ENCODE measurements around the gene ZNF580. TPM values are rescaled to one million over a fixed set of nuclear protein-coding genes. Genes with fewer than 3 reads are reported as not detected.

ZNF580 gene
- polyA plus RNA-seq, 3 donors, result 9.7 to 46.5 (median 10.7) TPM

DNA sequence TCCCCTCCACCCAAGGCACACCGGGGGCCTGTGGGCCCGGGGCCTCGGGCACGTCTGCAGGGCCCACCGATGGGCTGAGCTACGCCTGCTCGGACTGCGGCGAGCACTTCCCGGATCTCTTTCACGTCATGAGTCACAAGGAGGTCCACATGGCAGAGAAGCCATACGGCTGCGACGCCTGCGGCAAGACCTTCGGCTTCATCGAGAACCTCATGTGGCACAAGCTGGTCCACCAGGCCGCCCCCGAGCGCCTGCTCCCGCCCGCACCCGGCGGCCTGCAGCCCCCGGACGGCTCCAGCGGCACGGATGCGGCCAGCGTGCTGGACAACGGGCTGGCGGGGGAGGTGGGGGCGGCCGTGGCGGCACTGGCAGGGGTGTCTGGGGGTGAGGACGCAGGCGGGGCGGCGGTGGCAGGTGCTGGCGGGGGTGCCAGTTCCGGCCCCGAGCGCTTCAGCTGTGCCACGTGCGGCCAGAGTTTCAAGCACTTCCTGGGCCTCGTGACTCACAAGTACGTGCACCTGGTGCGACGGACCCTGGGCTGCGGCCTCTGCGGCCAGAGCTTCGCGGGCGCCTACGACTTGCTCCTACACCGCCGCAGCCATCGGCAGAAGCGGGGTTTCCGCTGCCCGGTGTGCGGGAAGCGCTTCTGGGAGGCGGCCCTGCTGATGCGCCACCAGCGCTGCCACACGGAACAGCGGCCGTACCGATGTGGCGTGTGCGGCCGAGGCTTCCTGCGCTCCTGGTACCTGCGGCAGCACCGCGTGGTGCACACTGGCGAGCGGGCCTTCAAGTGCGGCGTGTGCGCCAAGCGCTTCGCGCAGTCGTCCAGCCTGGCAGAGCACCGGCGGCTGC is 25.0 kb upstream of the ZNF580 start:
- Histone ChIP-seq H3K4me1 (ENCODE audit: control insufficient read depth in 1 of 2, insufficient read depth in 2 of 2, low read length in 2 of 2) (peaks cover 51 to 55% of the 10 kb centered on the region in 2 donors), H3K4me2 (replicated peaks; ENCODE audit: extremely low read depth, low read length, poor library complexity, severe bottlenecking) (no peak overlapping the region), H3K9ac (ENCODE audit: insufficient read depth, low read length, poor library complexity, severe bottlenecking) (no peak overlapping the region), H3K27me3 (ENCODE audit: control insufficient read depth in 2 of 2, insufficient read depth in 2 of 2, low read length in 2 of 2) (no peaks in the 10 kb centered on the region), H3K27ac (ENCODE audit: low read depth in 1 of 2, low read length in 2 of 2) (no peak overlapping the region), H3K4me3 (replicated peaks in 1 of 3; ENCODE audit: low read depth in 2 of 3, low read length in 3 of 3) (no peak overlapping the region), H4K20me1 (ENCODE audit: insufficient read depth, low read length) (peaks cover 25% of the 10 kb centered on the region), H3K36me3 (replicated peaks in 1 of 2; ENCODE audit: control insufficient read depth in 1 of 2, insufficient read depth in 2 of 2, low read length in 2 of 2) (peaks cover 16 to 26% of the 10 kb centered on the region in 2 donors), H2AFZ (ENCODE audit: insufficient read depth, low read depth, low read length, poor library complexity, severe bottlenecking) (no peak overlapping the region), H3K79me2 (ENCODE audit: insufficient read depth, low read length) (peaks cover 44% of the 10 kb centered on the region), H3K9me3 (replicated peaks in 1 of 2; ENCODE audit: control insufficient read depth in 1 of 2, insufficient read depth in 1 of 2, low read length in 2 of 2) (no peaks in the 10 kb centered on the region)
- DNase-seq, result no peak
- no peak overlapping the region for H3K27ac Mint-ChIP-seq
- TF ChIP-seq, protein P1, sequence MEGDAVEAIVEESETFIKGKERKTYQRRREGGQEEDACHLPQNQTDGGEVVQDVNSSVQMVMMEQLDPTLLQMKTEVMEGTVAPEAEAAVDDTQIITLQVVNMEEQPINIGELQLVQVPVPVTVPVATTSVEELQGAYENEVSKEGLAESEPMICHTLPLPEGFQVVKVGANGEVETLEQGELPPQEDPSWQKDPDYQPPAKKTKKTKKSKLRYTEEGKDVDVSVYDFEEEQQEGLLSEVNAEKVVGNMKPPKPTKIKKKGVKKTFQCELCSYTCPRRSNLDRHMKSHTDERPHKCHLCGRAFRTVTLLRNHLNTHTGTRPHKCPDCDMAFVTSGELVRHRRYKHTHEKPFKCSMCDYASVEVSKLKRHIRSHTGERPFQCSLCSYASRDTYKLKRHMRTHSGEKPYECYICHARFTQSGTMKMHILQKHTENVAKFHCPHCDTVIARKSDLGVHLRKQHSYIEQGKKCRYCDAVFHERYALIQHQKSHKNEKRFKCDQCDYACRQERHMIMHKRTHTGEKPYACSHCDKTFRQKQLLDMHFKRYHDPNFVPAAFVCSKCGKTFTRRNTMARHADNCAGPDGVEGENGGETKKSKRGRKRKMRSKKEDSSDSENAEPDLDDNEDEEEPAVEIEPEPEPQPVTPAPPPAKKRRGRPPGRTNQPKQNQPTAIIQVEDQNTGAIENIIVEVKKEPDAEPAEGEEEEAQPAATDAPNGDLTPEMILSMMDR (IDR thresholded peaks at IDR 0.05), result no peak
- peaks cover 0 to 2% (median 0%) of the 10 kb centered on the region in 3 donors for H3K27me3 Mint-ChIP-seq (ENCODE audit: low read depth in 3 of 3)
- peaks cover 59% of the 10 kb centered on the region for H3K4me1 Mint-ChIP-seq
- H3K9me3 Mint-ChIP-seq, result peaks cover 0 to 2% (median 2%) of the 10 kb centered on the region in 7 donors
- no peak overlapping the region for H3K4me3 Mint-ChIP-seq
- peaks cover 29 to 49% of the 10 kb centered on the region in 2 donors for H3K36me3 Mint-ChIP-seq
- intact Hi-C loops (cut with micrococcal nuclease), result no loop called here
- 96% methylated on average over 82 of the region's 88 CpGs for WGBS (ENCODE audit: insufficient coverage)

DNA sequence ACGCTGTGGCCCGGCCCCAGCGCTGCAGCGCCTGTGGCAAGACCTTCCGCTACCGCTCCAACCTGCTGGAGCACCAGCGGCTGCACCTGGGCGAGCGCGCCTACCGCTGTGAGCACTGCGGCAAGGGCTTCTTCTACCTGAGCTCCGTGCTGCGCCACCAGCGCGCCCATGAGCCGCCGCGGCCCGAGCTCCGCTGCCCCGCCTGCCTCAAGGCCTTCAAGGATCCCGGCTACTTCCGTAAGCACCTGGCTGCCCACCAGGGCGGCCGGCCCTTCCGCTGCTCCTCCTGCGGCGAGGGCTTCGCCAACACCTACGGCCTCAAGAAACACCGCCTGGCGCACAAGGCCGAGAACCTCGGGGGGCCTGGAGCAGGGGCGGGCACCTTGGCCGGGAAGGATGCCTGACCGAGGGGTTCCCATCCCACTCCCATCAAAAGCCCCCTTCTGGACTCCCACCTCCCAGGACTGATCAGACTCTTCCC is 24.4 kb upstream of the ZNF580 start:
- H3K9ac ChIP-seq (ENCODE audit: insufficient read depth, low read length, poor library complexity, severe bottlenecking), result no peak overlapping the region
- no peaks in the 10 kb centered on the region for H3K9me3 ChIP-seq (replicated peaks in 1 of 2; ENCODE audit: control insufficient read depth in 1 of 2, insufficient read depth in 1 of 2, low read length in 2 of 2)
- H3K27me3 ChIP-seq (ENCODE audit: control insufficient read depth in 2 of 2, insufficient read depth in 2 of 2, low read length in 2 of 2), result no peaks in the 10 kb centered on the region
- Mint-ChIP-seq H3K36me3 (peaks cover 28 to 50% of the 10 kb centered on the region in 2 donors), H3K4me1 (peaks cover 59% of the 10 kb centered on the region), H3K4me3 (no peak overlapping the region), H3K27ac (no peak overlapping the region), H3K9me3 (peaks cover 0 to 2% (median 2%) of the 10 kb centered on the region in 7 donors), H3K27me3 (ENCODE audit: low read depth in 3 of 3) (peaks cover 0 to 4% (median 0%) of the 10 kb centered on the region in 3 donors)
- peaks cover 16 to 25% of the 10 kb centered on the region in 2 donors for H3K36me3 ChIP-seq (replicated peaks in 1 of 2; ENCODE audit: control insufficient read depth in 1 of 2, insufficient read depth in 2 of 2, low read length in 2 of 2)
- peaks cover 20% of the 10 kb centered on the region for H4K20me1 ChIP-seq (ENCODE audit: insufficient read depth, low read length)
- H3K4me1 ChIP-seq (ENCODE audit: control insufficient read depth in 1 of 2, insufficient read depth in 2 of 2, low read length in 2 of 2), result peaks cover 55 to 57% of the 10 kb centered on the region in 2 donors
- no peak for DNase-seq
- H2AFZ ChIP-seq (ENCODE audit: insufficient read depth, low read depth, low read length, poor library complexity, severe bottlenecking), result no peak overlapping the region
- H3K4me2 ChIP-seq (replicated peaks; ENCODE audit: extremely low read depth, low read length, poor library complexity, severe bottlenecking), result no peak overlapping the region
- 97% methylated on average over 35 of the region's 38 CpGs for WGBS (ENCODE audit: insufficient coverage)
- TF ChIP-seq, protein P1 (IDR thresholded peaks at IDR 0.05), result no peak
- intact Hi-C loops (cut with micrococcal nuclease), result no loop called here
- no peak overlapping the region for H3K27ac ChIP-seq (ENCODE audit: low read depth in 1 of 2, low read length in 2 of 2)
- no peak overlapping the region for H3K4me3 ChIP-seq (replicated peaks in 1 of 3; ENCODE audit: low read depth in 2 of 3, low read length in 3 of 3)
- H3K79me2 ChIP-seq (ENCODE audit: insufficient read depth, low read length), result peaks cover 37% of the 10 kb centered on the region

Measured in CD14-positive monocyte (primary cell).